Colonic mucosa (tissue), 4 donors: ENCODE data around the gene CEP95. TPM values are rescaled to one million over a fixed set of nuclear protein-coding genes. Genes with fewer than 3 reads are reported as not detected.
"Not testable (repeated sequence)": the region's sequence is repeated elsewhere in the genome, so short reads cannot be mapped to it uniquely, and the experiment has no call there.

Experiments used
- DNase-seq: peaks from one replicate; pipeline ENCODE4 v3.0.0-alpha.2; 2020
- H3K27ac ChIP-seq: fragments of 200-600 bp; one replicate; pipeline ENCODE4 v1.8.0; 2021
- H3K27me3 ChIP-seq: fragments of 200-600 bp; one replicate; pipeline ENCODE4 v1.8.0; 2021
- H3K36me3 ChIP-seq: fragments of 200-600 bp; one replicate; pipeline ENCODE4 v1.8.0; 2021
- H3K4me1 ChIP-seq: fragments of 200-600 bp; one replicate; pipeline ENCODE4 v1.8.0; 2021; ENCODE audit warnings: mild to moderate bottlenecking
- H3K4me3 ChIP-seq: fragments of 200-600 bp; one replicate; pipeline ENCODE4 v1.8.0; 2021
- H3K9ac ChIP-seq, 2 donors: one replicate each; pipeline ENCODE4 v1.7.0; 2013; ENCODE audit warnings: control low read depth in 2 of 2, low read depth in 2 of 2, low read length in 2 of 2
- H3K9me3 ChIP-seq: fragments of 200-600 bp; one replicate; pipeline ENCODE4 v1.8.0; 2021
- CTCF ChIP-seq: fragments of 200-600 bp; IDR thresholded peaks from one replicate; pipeline ENCODE4 v1.8.0; 2022; ENCODE audit warnings: antibody characterized with exemption, mild to moderate bottlenecking
- intact Hi-C: fragments of 100-400 bp; cut with DNase I; formaldehyde crosslinking; loops from one replicate; pipeline ENCODE4 v1.14.1; 2022
- total RNA-seq, 2 donors: library from RNA; stranded (reverse); fragmentation: NEBNext Ultra II Directional in 1 of 2; extraction: Animal tissue kit (Norgen Biotek cat#: 25700) in 1 of 2; gene quantifications; one replicate each; pipeline ENCODE4 v1.2.1, GENCODE V29; 2021
- donor health status: healthy.
- donor health status: DM: no; HTN: no; CAD: no.
- donor health status: DM: no; HTN: no; CAD: no.

CEP95 gene
- total RNA-seq, result 10 to 100 TPM; 26.4 to 28.5 TPM

- Histone ChIP-seq H3K27ac (peak within 1 kb of the TSS; percentile 98), H3K27me3 (no peaks in the 10 kb centered on the region), H3K4me3 (peak within 1 kb of the TSS; percentile 89), H3K9me3 (no peaks in the 10 kb centered on the region), H3K9ac (peak within 1 kb of the TSS; percentile 98 to 99), H3K4me1 (peaks cover 8% of the 10 kb centered on the region), H3K36me3 (peaks cover 18% of the 10 kb centered on the region)
- DNase-seq, result peak; percentile 95
- intact Hi-C loops, result no loop called here
- TF ChIP-seq CTCF, result no peak
Observed at GRCh38 chr17:64506576-64507412, at the start of gene CEP95. Gene CEP95, plus strand, starts transcription at chr17:64506977. Its CDS starts 121 bp downstream, at chr17:64507098.

GRCh38 chr17:64457156-64457555 lies 49.6 kb upstream of the CEP95 start:
- DNase-seq, result no peak
- TF ChIP-seq CTCF, result no peak
- Histone ChIP-seq H3K9me3 (no peaks in the 10 kb centered on the region), H3K9ac (no peak overlapping the region), H3K4me3 (no peak overlapping the region), H3K27ac (no peak overlapping the region), H3K4me1 (peaks cover 4% of the 10 kb centered on the region), H3K27me3 (no peaks in the 10 kb centered on the region), H3K36me3 (no peaks in the 10 kb centered on the region)
- intact Hi-C loops, result no loop called here

GRCh38 chr17:64458756-64459155 lies 48.0 kb upstream of the CEP95 start:
- H3K4me3 ChIP-seq, result no peak overlapping the region
- H3K27ac ChIP-seq, result no peak overlapping the region
- H3K9me3 ChIP-seq, result no peaks in the 10 kb centered on the region
- H3K36me3 ChIP-seq, result no peaks in the 10 kb centered on the region
- DNase-seq, result no peak
- intact Hi-C loops, result no loop called here
- H3K27me3 ChIP-seq, result no peaks in the 10 kb centered on the region
- no peak for TF ChIP-seq CTCF
- H3K4me1 ChIP-seq, result peaks cover 4% of the 10 kb centered on the region
- H3K9ac ChIP-seq, result no peak overlapping the region

GRCh38 chr17:64459284-64459747 lies 47.5 kb upstream of the CEP95 start:
- Histone ChIP-seq H3K9me3 (no peaks in the 10 kb centered on the region), H3K27me3 (no peaks in the 10 kb centered on the region), H3K4me1 (peaks cover 4% of the 10 kb centered on the region), H3K36me3 (no peaks in the 10 kb centered on the region), H3K4me3 (no peak overlapping the region), H3K27ac (no peak overlapping the region), H3K9ac (no peak overlapping the region)
- intact Hi-C loops, result no loop called here
- TF ChIP-seq CTCF, result no peak
- DNase-seq, result no peak

- DNase-seq, H3K27ac ChIP-seq, H3K9ac ChIP-seq, H3K36me3 ChIP-seq, intact Hi-C loops, H3K9me3 ChIP-seq, H3K4me1 ChIP-seq, H3K27me3 ChIP-seq, H3K4me3 ChIP-seq: not testable (repeated sequence)
Observed at GRCh38 chr17:64459818-64460217, 47.0 kb upstream of the CEP95 start.

GRCh38 chr17:64460955-64461354 lies 45.8 kb upstream of the CEP95 start:
- Histone ChIP-seq H3K36me3 (no peaks in the 10 kb centered on the region), H3K4me1 (peaks cover 4% of the 10 kb centered on the region), H3K4me3 (no peak overlapping the region), H3K27ac (no peak overlapping the region), H3K27me3 (no peaks in the 10 kb centered on the region), H3K9ac (no peak overlapping the region), H3K9me3 (no peaks in the 10 kb centered on the region)
- intact Hi-C loops, result no loop called here
- no peak for DNase-seq
- TF ChIP-seq CTCF, result no peak
